SK-N-MC (cell line): ENCODE measurements around the gene DTWD2.

ENCODE experiments used
- EZH2 ChIP-seq: fragments of 200-600 bp; sonication (generic); IDR thresholded peaks from one replicate; pipeline ENCODE4 v1.6.1; 2017; ENCODE audit warnings: antibody characterized with exemption
- POLR2AphosphoS5 ChIP-seq: IDR thresholded peaks from 2 replicates; pipeline ENCODE4 v1.6.1; 2012; ENCODE audit warnings: mild to moderate bottlenecking, low read depth, low read length, borderline replicate concordance

GRCh38 chr5:118981783-118982182 lies 6.6 kb downstream of the DTWD2 start:
- TF ChIP-seq EZH2 (no peak), POLR2AphosphoS5 (no peak)
